Stimulated activated naive CD4-positive, alpha-beta T cell (primary cell): ENCODE data around the gene RERG.

Experiments used
- DNase-seq, 6 experiments: peaks; one replicate each; lab custom pipeline; 2025; lab: John Stamatoyannopoulos, UW

RERG gene

GRCh38 chr12:15186597-15186996, 34.6 kb downstream of the RERG start:
- DNase-seq = no peak

DNA sequence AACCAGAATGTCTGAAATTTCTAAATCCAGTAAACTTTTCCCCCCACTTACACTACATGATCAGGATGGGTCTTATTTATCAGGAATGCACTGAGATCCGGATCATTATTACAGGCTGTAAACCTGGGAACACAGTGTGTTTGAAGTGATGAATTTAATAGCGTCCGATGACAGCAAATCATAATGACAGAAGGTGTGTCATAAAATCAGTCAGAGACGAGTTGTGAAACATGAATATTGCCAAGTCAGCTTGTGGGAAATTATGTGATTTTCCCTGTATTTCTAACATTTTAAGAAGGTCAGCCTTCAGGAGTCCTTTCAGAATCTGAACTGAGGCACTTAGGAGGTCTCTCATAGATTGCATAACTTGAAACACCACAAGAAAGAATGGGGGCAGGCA, 36.7 kb downstream of the RERG start:
- no peak for DNase-seq

GRCh38 chr12:15183821-15184220, 37.4 kb downstream of the RERG start:
- no peak for DNase-seq

DNA sequence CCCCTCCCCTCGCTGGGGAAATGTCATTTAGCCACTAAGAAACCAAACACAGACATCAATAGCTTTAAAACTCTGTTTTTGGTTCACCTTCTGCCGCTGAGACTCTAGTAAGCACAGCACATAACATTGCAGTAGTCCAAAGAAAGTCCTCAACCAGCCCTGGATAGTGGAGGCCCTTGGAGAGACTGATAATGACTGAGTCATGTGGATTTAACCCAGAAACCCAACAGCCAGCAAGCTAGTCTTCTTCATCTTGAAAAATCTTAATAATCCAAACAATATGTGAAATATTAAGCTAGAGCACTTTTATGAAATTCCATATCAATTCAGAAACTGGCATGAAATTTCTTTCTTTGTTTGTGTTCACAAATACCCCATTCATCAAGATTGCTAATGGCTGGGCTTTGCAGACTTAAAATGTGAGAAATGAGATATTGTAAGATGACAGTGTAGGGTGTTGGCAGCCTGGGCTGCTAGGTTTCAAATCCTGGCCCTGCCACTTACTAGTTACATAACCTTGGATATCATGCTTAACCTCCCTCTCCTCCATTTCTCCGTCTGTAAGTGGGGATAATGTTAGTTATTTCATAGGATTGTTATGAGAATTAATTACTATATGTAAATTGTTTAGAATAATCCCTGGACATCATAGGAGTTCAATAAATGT, 40.1 kb downstream of the RERG start:
- no peak for DNase-seq

- no peak for DNase-seq
Observed at GRCh38 chr12:15180325-15180724, 40.9 kb downstream of the RERG start.

DNA sequence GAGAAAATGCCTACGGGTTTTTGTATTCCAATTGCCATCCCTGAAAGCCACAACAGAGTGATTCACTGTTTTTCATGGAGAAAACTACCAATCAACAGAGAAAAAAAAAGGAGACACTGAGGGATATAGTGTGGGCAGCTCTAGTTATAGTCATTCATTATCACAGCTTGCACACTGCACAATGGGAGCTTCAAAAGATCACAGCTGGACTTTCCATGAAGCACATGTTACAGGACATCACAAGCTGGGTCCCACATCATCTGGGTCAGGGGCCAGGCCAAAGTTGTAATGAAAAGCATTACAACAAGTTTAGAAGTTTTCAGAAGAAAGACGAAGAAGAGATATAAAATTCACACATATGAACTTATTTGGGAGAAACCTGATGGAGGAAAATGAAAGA, 41.5 kb downstream of the RERG start:
- no peak for DNase-seq

- DNase-seq = no peak
Observed at GRCh38 chr12:15173142-15173541, 48.1 kb downstream of the RERG start.

DNA sequence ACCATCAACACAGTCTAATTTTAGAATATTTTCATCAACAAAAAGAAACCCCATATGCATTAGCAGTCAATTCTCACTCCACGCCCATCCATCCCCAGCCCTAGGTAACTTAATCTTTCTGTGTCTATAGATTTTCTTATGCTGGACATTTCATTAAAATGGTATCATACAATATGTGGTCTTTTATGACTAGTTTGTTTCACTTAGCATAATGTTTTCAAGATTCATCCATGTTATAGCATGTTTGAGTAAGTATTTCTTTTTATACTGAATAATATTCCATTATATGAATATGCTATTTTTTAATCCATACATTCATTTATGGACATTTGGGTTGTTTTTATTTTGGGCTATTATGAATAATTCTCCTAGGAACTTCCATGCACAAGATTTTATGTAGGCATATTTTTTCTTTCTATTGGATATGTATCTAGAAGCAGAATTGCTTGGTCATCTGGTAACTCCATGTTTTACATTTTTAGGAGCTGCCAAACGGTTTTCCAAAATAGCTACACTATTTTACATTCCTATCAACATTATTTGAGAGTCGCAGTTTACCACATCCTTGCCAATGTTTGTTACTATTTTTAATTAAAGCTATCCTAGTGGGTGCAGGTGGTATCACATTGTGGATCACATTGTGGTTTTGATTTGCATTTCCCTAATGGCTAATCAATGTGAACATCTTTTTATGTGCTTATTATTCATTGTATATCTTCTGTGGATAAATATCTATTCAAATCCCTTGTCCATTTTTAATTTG, 49.0 kb downstream of the RERG start:
- DNase-seq = no peak

GRCh38 chr12:15171012-15171655, 50.1 kb downstream of the RERG start:
- DNase-seq = no peak

DNA sequence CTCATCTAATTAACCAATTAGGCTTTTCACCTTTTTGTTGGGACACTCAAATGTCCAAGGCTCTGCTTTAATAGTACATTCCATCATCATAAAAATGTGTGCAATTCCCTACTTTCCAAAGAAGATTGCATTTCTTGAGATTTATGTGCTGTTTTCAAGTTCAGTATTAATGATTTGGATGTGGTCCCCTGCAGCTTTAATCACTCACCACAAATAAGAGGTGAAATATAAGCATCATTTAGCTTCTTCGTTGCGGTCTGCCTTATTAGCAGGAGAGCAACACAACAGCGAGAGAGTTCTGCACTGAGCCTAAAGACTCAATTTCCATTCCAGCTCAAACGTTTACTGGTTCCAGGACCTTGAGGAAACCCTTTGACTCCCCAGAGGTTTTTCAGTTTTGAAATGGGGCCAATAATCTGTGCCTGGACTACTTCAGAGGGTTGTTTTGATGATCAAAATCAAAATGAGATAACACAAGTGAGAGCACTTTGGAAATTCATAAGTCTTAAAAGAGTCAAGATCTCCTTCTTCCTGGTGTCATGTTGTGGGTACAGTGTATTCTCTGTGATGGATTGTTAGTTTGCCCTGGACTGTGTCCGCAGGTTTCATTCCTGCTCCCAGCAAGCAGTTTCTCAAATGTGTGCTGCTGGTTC, 53.1 kb downstream of the RERG start:
- no peak for DNase-seq

DNA sequence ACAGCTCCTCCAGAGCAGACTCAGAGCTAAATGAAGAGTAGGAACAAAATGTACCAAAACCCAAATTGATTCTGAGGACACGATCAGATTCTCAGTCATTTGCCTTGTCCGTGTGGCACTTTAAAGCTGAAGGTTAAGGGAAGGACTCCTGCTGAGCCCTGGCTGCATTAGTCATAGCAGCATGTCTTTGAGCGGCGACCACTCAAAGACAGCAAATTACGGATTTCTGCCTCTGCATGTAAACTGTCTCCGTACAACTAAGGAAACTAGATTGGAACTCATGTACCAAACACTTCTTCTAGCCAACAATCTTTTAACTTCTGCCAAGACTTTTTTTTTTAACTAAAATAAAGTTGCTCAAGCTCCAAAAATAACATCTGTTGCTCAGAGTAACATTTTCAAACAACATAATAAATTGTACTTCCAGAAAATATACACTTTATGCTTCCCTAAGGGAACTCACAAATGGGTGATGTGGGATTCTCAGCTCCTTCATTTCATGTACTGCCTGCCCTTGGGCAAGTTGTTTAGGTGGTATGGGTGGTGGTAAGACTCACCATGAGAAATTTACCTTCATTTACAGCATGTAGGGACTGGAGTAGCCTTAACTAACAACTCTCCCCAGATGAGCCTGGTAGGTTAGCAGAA, 56.1 kb downstream of the RERG start:
- no peak for DNase-seq

GRCh38 chr12:15163030-15163976, 57.9 kb downstream of the RERG start:
- no peak for DNase-seq

- no peak for DNase-seq
Observed at GRCh38 chr12:15158083-15158482, 63.1 kb downstream of the RERG start.

DNA sequence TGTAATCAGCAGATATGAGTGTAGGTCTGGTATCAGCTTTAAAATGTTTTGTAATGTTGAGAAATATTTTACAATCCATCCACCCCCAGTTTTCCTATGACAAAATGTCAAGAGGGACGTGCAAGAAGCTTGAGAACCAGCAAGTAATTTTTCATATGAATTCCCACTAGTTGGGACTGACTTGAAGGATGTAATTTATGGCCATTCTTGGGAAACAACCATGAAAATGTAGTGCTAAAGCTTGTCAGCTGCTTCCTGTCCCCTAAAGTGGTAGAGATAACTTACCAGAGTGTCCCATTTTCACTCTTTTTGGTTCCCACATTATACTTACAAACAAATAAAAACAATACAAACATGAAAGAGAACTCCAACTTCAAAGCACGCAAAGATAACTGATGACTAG, 63.9 kb downstream of the RERG start:
- DNase-seq = no peak

DNA sequence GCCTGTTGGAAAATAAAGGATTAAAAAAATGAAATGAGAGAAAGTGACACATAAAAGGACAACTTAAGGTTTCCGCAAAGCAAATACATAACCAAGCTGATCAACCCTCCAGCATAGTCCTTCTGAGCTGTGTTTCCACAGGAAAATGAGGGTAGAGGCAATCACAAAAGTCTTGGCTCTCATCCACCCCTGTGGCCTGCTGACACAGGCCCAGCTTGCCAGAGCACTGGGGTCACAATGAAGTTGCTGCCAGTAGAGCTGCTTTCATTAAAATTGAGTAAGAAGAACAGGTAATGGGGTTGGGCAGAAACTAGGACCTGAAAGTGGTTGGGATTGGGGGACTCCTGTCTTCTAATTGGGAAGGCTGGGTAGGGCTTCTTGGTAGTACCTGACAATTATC, 65.9 kb downstream of the RERG start:
- no peak for DNase-seq

DNA sequence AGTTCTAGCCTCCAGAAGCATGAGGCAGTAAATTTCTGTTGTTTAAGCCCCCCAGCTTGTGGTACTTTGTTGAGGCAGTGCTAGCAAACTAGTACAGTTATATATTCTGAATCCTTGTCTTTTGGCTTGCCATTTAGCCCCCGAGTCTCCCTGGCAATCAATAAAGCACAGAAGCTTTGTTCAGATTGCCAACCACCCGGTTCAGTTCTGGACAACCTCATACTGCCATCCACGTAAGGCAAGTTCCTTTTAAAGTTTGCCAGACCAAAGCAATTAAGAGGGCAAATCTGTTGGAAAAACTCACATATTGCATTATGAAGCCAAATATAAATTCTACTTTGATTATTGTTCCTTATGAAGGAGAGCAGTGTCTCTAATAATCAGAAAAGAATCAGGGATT, 67.1 kb downstream of the RERG start:
- DNase-seq = no peak

DNA sequence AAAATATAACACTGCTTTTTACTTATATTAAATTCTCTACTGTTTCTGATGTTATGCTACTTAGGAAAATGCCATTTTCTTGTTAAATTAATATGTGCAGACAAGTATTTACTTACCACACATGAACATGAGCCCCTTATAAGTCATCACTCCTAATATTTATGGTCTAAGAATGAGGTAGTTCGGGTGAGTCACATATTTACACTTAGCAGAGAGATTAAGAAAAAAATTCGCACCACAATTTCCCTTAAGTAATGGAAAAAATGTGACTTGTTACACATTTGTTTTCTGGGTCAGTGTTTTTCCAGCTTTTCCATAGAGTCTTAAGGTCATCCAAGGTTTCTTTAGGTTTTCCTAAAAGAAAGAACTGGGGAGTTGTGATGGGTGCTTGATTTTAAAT, 68.3 kb downstream of the RERG start:
- DNase-seq = no peak

- no peak for DNase-seq
Observed at GRCh38 chr12:15152456-15152855, 68.8 kb downstream of the RERG start.

DNA sequence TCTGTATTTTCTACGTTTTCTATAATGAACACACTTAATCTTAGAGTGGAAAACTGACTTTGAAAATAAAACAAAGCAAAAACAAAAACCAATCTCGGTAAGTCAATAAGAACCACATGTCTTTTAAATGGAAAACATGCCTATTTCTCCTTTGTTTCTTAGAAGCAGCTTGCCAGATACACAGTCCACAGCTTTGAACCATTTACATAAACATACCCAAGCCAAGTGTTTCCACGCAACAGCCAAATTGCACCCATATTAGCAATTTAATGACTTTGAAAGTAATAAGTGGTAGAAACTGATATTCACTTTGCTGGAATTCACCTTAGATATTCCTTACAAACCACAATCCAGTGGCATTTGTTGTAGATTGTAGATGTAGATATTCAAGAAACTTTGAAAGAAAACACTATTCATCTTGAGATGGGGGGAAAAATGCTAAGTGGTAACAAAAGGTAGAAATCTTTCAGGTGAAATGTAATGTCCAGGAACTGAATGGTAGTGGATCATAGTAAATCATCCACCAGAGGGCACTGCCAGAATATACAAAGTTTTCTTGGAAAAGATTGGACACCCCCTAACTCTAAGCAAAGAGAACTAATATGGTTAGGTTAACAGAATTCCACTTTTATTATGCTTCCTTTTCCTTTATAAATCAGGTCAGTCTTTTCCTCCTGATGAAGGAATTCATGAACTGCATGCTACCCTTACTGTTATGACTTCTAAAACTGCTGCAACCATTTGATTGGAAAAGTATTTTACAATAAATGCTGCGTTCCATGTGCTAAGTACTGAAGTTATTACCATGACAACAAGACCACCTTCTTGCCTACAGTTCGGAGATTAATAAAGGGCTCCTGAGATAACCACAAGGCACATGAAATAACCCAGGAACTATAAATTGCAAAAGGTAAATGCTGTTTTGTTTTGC, 69.8 kb downstream of the RERG start:
- DNase-seq = no peak

- DNase-seq = no peak
Observed at GRCh38 chr12:15146585-15146984, 74.6 kb downstream of the RERG start.
